IMR-90 (cell line): Measurements from ENCODE around the gene MKX.

Experiments used
- CTCF ChIP-seq: conservative IDR thresholded peaks from 2 replicates; pipeline ENCODE4 v1.5.1; 2012; ENCODE audit warnings: mild to moderate bottlenecking, low read depth, low read length, improper control_type of control experiment
- ELK1 ChIP-seq: fragments of 150-350 bp; IDR thresholded peaks from 2 replicates; pipeline ENCODE4 v1.6.1; 2016; ENCODE audit warnings: low read depth, mild to moderate bottlenecking, low read length, moderate library complexity, borderline replicate concordance
- MAFK ChIP-seq: IDR thresholded peaks from 2 replicates; pipeline ENCODE4 v1.6.1; 2012; ENCODE audit warnings: low read depth, low read length, improper control_type of control experiment
- NFE2L2 ChIP-seq: fragments of 150-350 bp; IDR thresholded peaks from 2 replicates; pipeline ENCODE4 v1.6.1; 2016; ENCODE audit warnings: low read depth, mild to moderate bottlenecking, low read length
- POLR2A ChIP-seq: IDR thresholded peaks from 2 replicates; pipeline ENCODE4 v1.6.1; 2012; ENCODE audit warnings: mild to moderate bottlenecking, low read depth, low read length
- RAD21 ChIP-seq: IDR thresholded peaks from 2 replicates; pipeline ENCODE4 v1.6.1; 2012; ENCODE audit warnings: low read length, improper control_type of control experiment
- SMC3 ChIP-seq: fragments of 150-350 bp; IDR thresholded peaks from 2 replicates; pipeline ENCODE4 v1.6.1; 2016; ENCODE audit warnings: low read depth, mild to moderate bottlenecking, antibody characterized with exemption, low read length, moderate library complexity

- TF ChIP-seq CTCF (no peak), SMC3 (no peak), ELK1 (no peak), POLR2A (no peak), MAFK (no peak), NFE2L2 (no peak), RAD21 (no peak)
Measured at GRCh38 chr10:27688276-27688675, 57.3 kb downstream of the MKX start.
